Activated CD4-positive, alpha-beta memory T cell treated with anti-CD3 and anti-CD28 coated beads for 36 hours (primary cell): ENCODE measurements around the gene PUM2. TPM values are rescaled to one million over a fixed set of nuclear protein-coding genes. Genes with fewer than 3 reads are reported as not detected.
"Not testable (repeated sequence)": the region's sequence is repeated elsewhere in the genome, so short reads cannot be mapped to it uniquely, and the experiment has no call there.

Experiments used
- CTCF ChIA-PET: fragments of 350-600 bp; sonication (Branson Sonifier 250); formaldehyde crosslinking; loops from one replicate; lab custom pipeline; 2021; ENCODE audit warnings: antibody characterized with exemption, inconsistent platforms; lab: Charles Lee
- POLR2A ChIA-PET: fragments of 350-600 bp; sonication (Branson Sonifier 250); formaldehyde crosslinking; loops from one replicate; lab custom pipeline; 2021; ENCODE audit warnings: antibody characterized with exemption; lab: Charles Lee
- DNase-seq: peaks from one replicate; pipeline ENCODE4 v3.0.0-alpha.2; 2020
- H3K27ac Mint-ChIP-seq: one replicate; pipeline ENCODE4 v1.8.0; 2021; ENCODE audit warnings: mixed read lengths
- H3K27me3 Mint-ChIP-seq: one replicate; pipeline ENCODE4 v1.8.0; 2021; ENCODE audit warnings: mixed read lengths
- H3K36me3 Mint-ChIP-seq: one replicate; pipeline ENCODE4 v1.8.0; 2021; ENCODE audit warnings: mixed read lengths
- H3K4me1 Mint-ChIP-seq: one replicate; pipeline ENCODE4 v1.8.0; 2021; ENCODE audit warnings: low read depth, mixed read lengths
- H3K4me3 Mint-ChIP-seq: one replicate; pipeline ENCODE4 v1.8.0; 2021; ENCODE audit warnings: mild to moderate bottlenecking, mixed read lengths
- H3K9me3 Mint-ChIP-seq: one replicate; pipeline ENCODE4 v1.8.0; 2021; ENCODE audit warnings: mixed read lengths
- intact Hi-C: fragments of 100-400 bp; cut with micrococcal nuclease; formaldehyde crosslinking; loops from one replicate; pipeline ENCODE4 v1.15.1; 2023
- total RNA-seq, 2 experiments: library from RNA; stranded (reverse); gene quantifications; one replicate each; pipeline ENCODE4 v1.2.3, GENCODE V29; 2021

The PUM2 gene
- total RNA-seq, 2 experiments from 2014 or later: 122 TPM

- no peak overlapping the region for H3K27ac Mint-ChIP-seq
Observed at GRCh38 chr2:20242727-20243377, 107.8 kb downstream of the PUM2 start.

GRCh38 chr2:20241973-20242726 lies 108.5 kb downstream of the PUM2 start:
- Mint-ChIP-seq H3K4me3 (peak overlapping the region; percentile 41), H3K4me1 (peaks cover 3% of the 10 kb centered on the region), H3K9me3 (no peaks in the 10 kb centered on the region), H3K27ac (no peak overlapping the region), H3K27me3 (peaks cover 7% of the 10 kb centered on the region), H3K36me3 (peaks cover 9% of the 10 kb centered on the region)
- peak; percentile 54 for DNase-seq
- intact Hi-C loops: loop anchor here (5.0 to 10.0 kb wide), 2 partner anchors 183 to 400 kb away; no protein-coding TSS in a partner anchor
- ChIA-PET CTCF (interaction anchor here (0.8 to 2.3 kb wide), 4 partner anchors 10 to 400 kb away, joined by 4 to 5 read pairs (median 4); partner anchors contain the start of gene SDC1), POLR2A (interaction anchor here (0.6 kb wide), 1 partner anchor 8 kb away, joined by 3 read pairs; no protein-coding TSS in a partner anchor)

More at GRCh38 chr2:20242727-20243377, 107.8 kb downstream of the PUM2 start:
- POLR2A ChIA-PET: interaction anchor here (0.6 kb wide), 1 partner anchor 579 kb away, joined by 6 read pairs; no protein-coding TSS in a partner anchor
- H3K36me3 Mint-ChIP-seq: peaks cover 16% of the 10 kb centered on the region
- CTCF ChIA-PET: interaction anchor here (1.4 to 2.3 kb wide), 3 partner anchors 11 to 399 kb away, joined by 4 to 5 read pairs (median 5); partner anchors contain the start of gene SDC1
- H3K4me3 Mint-ChIP-seq: no peak overlapping the region
- no peak for DNase-seq
- intact Hi-C loops: loop anchor here (5.0 to 10.0 kb wide), 2 partner anchors 182 to 399 kb away; no protein-coding TSS in a partner anchor
- H3K9me3 Mint-ChIP-seq: no peaks in the 10 kb centered on the region
- H3K4me1 Mint-ChIP-seq: peaks cover 3% of the 10 kb centered on the region
- peaks cover 5% of the 10 kb centered on the region for H3K27me3 Mint-ChIP-seq

DNA sequence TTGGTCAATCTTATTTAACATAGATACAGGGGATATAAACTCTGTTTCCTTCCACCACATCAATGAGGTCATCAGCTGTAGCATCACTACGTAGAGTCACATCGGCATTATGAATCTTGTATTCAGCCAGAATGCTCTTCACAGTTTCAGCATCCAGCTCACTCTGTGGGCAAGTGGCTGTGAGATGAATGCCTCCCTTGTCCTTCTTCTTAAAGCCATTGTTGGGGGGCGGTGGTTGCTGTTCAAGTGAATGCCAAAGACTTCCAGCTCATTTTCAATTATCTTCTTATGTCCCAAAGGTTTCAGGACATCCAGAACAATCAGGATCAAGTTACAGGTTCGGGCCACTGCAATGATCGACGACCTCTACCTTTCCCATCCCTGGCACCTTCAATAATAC lies 110.4 kb downstream of the PUM2 start:
- H3K27me3 Mint-ChIP-seq: peaks cover 15% of the 10 kb centered on the region
- H3K9me3 Mint-ChIP-seq, POLR2A ChIA-PET, H3K27ac Mint-ChIP-seq, H3K4me1 Mint-ChIP-seq, DNase-seq, H3K36me3 Mint-ChIP-seq, H3K4me3 Mint-ChIP-seq: not testable (repeated sequence)
- intact Hi-C loops: loop anchor here (5.0 to 10.0 kb wide), 2 partner anchors 185 to 402 kb away; no protein-coding TSS in a partner anchor
- CTCF ChIA-PET: interaction anchor here (1.4 to 1.6 kb wide), 2 partner anchors 15 to 411 kb away, joined by 3 to 5 read pairs; partner anchors contain the start of gene SDC1

GRCh38 chr2:20236496-20236895 lies 114.1 kb downstream of the PUM2 start:
- Mint-ChIP-seq H3K4me1 (no peaks in the 10 kb centered on the region), H3K4me3 (no peak overlapping the region)
- POLR2A ChIA-PET: no interaction called here

DNA sequence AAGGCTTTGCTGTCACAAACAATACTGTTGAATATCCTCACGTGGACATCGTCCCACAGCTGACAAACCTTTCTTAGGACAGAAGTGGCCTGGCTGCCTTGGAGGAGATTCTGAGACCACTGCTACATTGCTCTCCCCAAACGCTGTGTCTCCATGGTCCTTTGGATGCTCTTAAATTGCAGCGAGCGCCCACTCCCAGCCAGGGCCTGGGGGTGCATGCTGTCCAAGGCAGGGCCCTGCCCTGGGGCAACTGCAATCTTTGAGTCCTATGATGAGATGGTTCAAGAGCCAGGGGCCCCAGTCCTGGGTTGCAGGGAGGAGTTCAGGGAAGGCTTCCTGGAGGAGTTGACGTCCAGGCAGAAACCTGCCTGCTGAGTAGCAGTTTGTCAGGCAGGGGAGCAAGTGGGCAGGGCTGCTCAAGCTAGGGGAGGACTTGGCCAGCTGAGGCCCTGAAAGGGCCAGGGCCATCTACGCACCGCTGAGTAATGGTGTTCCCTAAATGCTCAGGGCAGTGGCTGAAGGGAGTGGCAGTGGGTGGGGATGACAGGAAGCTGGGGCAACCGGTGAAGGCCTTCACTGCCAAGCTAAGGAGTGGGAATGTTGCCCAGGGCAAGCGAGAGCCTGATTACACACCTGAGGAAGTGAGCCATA lies 114.9 kb downstream of the PUM2 start:
- Mint-ChIP-seq H3K4me3 (no peak overlapping the region), H3K36me3 (no peaks in the 10 kb centered on the region), H3K4me1 (no peaks in the 10 kb centered on the region), H3K9me3 (no peaks in the 10 kb centered on the region), H3K27ac (no peak overlapping the region), H3K27me3 (peaks cover 17% of the 10 kb centered on the region)
- DNase-seq: no peak
- intact Hi-C loops: no loop called here
- ChIA-PET CTCF (interaction anchor here (0.7 to 1.5 kb wide), 3 partner anchors 10 to 220 kb away, joined by 3 to 6 read pairs (median 3); partner anchors contain the start of gene SDC1), POLR2A (no interaction called here)

More at GRCh38 chr2:20236496-20236895, 114.1 kb downstream of the PUM2 start:
- CTCF ChIA-PET: interaction anchor here (1.5 kb wide), 1 partner anchor 11 kb away, joined by 6 read pairs; the partner anchor contains the start of gene SDC1
- H3K36me3 Mint-ChIP-seq: no peaks in the 10 kb centered on the region
- peaks cover 17% of the 10 kb centered on the region for H3K27me3 Mint-ChIP-seq
- no peak for DNase-seq
- no peak overlapping the region for H3K27ac Mint-ChIP-seq
- no peaks in the 10 kb centered on the region for H3K9me3 Mint-ChIP-seq
- intact Hi-C loops: no loop called here

GRCh38 chr2:20234597-20234996 lies 116.0 kb downstream of the PUM2 start:
- DNase-seq, H3K36me3 Mint-ChIP-seq, H3K4me1 Mint-ChIP-seq, H3K9me3 Mint-ChIP-seq, intact Hi-C loops, H3K27ac Mint-ChIP-seq, H3K4me3 Mint-ChIP-seq: not testable (repeated sequence)
- CTCF ChIA-PET: interaction anchor here (1.0 kb wide), 1 partner anchor 219 kb away, joined by 3 read pairs; no protein-coding TSS in a partner anchor
- POLR2A ChIA-PET: interaction anchor here (0.6 kb wide), 1 partner anchor 40 kb away, joined by 3 read pairs; no protein-coding TSS in a partner anchor
- peaks cover 17% of the 10 kb centered on the region for H3K27me3 Mint-ChIP-seq

DNA sequence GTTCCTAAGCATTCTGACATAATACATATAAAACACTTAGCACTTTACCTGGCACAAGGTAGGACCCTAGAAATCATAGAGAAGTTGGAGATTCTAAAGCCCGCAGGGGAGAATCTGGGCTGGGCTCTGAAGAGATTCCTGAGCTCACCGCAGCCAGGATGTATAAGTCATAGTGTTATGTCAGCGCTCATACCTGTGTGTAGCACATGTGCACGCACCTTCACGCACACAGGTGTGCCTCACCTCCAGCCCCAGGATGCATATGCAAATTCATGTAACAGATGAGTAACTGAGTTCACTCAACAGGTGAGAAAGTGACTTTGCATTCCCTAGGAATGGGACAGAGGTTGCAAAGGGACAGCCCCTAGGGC lies 117.8 kb downstream of the PUM2 start:
- Mint-ChIP-seq H3K36me3 (no peaks in the 10 kb centered on the region), H3K27me3 (peaks cover 19% of the 10 kb centered on the region), H3K9me3 (no peaks in the 10 kb centered on the region), H3K4me1 (no peaks in the 10 kb centered on the region), H3K4me3 (no peak overlapping the region), H3K27ac (no peak overlapping the region)
- intact Hi-C loops: no loop called here
- no peak for DNase-seq
- ChIA-PET POLR2A (no interaction called here), CTCF (interaction anchor here (1.5 kb wide), 1 partner anchor 10 kb away, joined by 4 read pairs; no protein-coding TSS in a partner anchor)

DNA sequence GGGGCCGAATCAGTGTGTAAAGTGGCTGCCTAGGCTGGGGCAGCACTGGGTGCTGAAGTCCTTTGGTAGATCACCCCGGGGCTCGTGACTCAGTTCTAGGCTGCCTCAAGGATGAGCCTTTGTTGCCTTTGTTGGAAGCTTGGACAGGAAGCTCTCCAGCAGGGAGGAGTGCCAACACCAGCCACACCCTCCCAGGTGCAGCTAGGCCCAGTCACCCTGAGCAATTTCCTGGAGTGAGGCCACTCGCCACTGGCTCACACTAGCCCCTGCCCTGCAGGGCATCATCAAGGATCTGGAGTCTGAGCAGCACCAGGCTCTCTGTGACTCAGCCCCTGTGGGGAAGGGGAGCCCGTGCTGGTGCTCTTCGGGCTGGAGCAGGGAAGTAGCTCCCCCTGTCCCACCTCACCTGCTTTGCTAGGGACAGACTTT lies 119.0 kb downstream of the PUM2 start:
- DNase-seq: no peak
- no peaks in the 10 kb centered on the region for H3K36me3 Mint-ChIP-seq
- H3K27me3 Mint-ChIP-seq: peaks cover 20% of the 10 kb centered on the region
- intact Hi-C loops: no loop called here
- no peak overlapping the region for H3K27ac Mint-ChIP-seq
- CTCF ChIA-PET: interaction anchor here (1.5 kb wide), 1 partner anchor 11 kb away, joined by 4 read pairs; no protein-coding TSS in a partner anchor
- no peak overlapping the region for H3K4me3 Mint-ChIP-seq
- no peaks in the 10 kb centered on the region for H3K4me1 Mint-ChIP-seq
- POLR2A ChIA-PET: no interaction called here
- H3K9me3 Mint-ChIP-seq: no peaks in the 10 kb centered on the region

DNA sequence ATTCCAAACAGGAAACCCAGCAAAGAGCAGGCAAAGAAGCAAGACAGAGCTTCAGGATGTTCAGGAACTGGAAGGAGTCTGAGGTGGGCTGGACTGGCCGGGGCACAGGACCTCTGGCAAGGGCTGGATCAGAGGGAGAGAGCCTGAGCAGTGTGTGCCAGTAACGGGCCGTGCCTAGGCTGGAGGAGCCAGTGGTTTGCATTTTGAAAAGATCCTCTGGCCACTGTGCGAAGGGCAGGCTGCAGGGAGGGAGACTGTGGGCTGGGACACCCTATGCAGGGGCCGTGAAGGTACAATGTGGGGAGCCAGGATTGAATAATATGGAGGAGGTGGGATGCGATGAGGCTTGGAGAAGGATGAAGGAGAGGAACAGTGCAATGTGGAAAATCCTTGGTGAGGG lies 119.5 kb downstream of the PUM2 start:
- POLR2A ChIA-PET: no interaction called here
- Mint-ChIP-seq H3K4me3 (no peak overlapping the region), H3K9me3 (no peaks in the 10 kb centered on the region), H3K27ac (no peak overlapping the region), H3K36me3 (no peaks in the 10 kb centered on the region), H3K4me1 (no peaks in the 10 kb centered on the region), H3K27me3 (peaks cover 21% of the 10 kb centered on the region)
- no peak for DNase-seq
- CTCF ChIA-PET: no interaction called here
- intact Hi-C loops: no loop called here

GRCh38 chr2:20230114-20230425 lies 120.6 kb downstream of the PUM2 start:
- ChIA-PET CTCF (no interaction called here), POLR2A (no interaction called here)
- peaks cover 6% of the 10 kb centered on the region for H3K4me1 Mint-ChIP-seq
- intact Hi-C loops: no loop called here
- no peaks in the 10 kb centered on the region for H3K9me3 Mint-ChIP-seq
- no peaks in the 10 kb centered on the region for H3K36me3 Mint-ChIP-seq
- H3K27ac Mint-ChIP-seq: no peak overlapping the region
- no peak for DNase-seq
- H3K4me3 Mint-ChIP-seq: no peak overlapping the region
- H3K27me3 Mint-ChIP-seq: peaks cover 28% of the 10 kb centered on the region

DNA sequence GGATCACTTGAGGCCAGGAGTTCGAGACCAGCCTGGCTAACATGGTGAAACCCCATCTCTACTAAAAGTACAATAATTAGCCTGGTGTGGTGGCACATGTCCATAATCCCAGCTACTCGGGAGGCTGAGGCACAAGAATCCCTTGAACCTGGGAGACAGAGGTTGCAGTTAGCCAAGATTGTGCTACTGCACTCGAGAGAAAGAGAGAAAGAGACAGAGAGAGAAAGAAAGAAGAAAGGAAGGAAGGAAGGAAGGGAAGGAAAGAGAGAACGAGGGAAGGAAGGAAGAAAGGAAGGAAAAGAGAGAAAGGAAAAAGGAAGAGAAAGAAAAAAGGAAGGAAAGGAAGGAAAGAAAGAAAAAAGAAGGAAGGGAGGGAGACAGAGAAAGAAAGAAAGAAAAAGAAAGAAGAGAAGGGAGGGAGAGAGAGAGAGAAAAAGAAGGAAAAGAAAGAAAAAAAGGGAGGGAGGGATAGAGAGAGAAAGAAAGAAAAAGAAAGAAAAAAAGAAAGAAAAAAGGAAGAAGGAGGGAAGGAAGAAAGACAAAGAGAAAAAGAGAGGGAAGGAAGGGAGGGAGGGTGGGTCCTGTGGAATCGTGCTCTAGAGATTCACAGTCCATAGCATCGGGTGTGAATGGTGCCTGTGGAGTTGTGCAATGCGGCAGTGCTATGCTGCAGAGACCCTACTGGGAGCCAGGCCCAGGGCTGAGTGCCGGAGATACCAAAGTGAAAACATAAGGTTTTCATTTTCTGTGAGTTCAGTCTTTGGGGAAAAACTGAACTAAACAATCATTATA lies 121.1 kb downstream of the PUM2 start:
- intact Hi-C loops: loop anchor here (10.0 kb wide), 1 partner anchor 215 kb away; the partner anchor contains the start of gene MATN3
- CTCF ChIA-PET: no interaction called here

More for the DNA sequence above, 121.1 kb downstream of the PUM2 start:
- no peak overlapping the region for H3K27ac Mint-ChIP-seq
- no peaks in the 10 kb centered on the region for H3K36me3 Mint-ChIP-seq
- POLR2A ChIA-PET: no interaction called here
- DNase-seq: no peak
- H3K27me3 Mint-ChIP-seq: peaks cover 28% of the 10 kb centered on the region
- no peaks in the 10 kb centered on the region for H3K9me3 Mint-ChIP-seq
- H3K4me1 Mint-ChIP-seq: peaks cover 6% of the 10 kb centered on the region
- no peak overlapping the region for H3K4me3 Mint-ChIP-seq
